Ovary (tissue), 3 donors: Measurements from ENCODE around the gene TENM3.

ENCODE experiments used
- EP300 ChIP-seq: sonication (generic); formaldehyde crosslinking; IDR thresholded peaks from one replicate; pipeline ENCODE4 v1.6.1; 2017; ENCODE audit warnings: antibody characterized with exemption
- POLR2A ChIP-seq: fragments of 450-650 bp; IDR thresholded peaks from one replicate; pipeline ENCODE4 v1.6.1; 2017; ENCODE audit warnings: antibody characterized with exemption, mild to moderate bottlenecking, moderate library complexity
- TF ChIP-seq, protein P1 (sequence below), 3 donors: fragments of 450-650 bp in 2 of 3; fragments of 200-600 bp in 1 of 3; IDR thresholded peaks; one replicate each; pipeline versions ENCODE4 v1.5.1 to v1.8.0; 2016 to 2022; ENCODE audit warnings: antibody characterized with exemption in 3 of 3, mild to moderate bottlenecking in 1 of 3
- donor health status: DM: no; HTN: no; CAD: no.

- no peak for TF ChIP-seq POLR2A
- TF ChIP-seq, protein P1, sequence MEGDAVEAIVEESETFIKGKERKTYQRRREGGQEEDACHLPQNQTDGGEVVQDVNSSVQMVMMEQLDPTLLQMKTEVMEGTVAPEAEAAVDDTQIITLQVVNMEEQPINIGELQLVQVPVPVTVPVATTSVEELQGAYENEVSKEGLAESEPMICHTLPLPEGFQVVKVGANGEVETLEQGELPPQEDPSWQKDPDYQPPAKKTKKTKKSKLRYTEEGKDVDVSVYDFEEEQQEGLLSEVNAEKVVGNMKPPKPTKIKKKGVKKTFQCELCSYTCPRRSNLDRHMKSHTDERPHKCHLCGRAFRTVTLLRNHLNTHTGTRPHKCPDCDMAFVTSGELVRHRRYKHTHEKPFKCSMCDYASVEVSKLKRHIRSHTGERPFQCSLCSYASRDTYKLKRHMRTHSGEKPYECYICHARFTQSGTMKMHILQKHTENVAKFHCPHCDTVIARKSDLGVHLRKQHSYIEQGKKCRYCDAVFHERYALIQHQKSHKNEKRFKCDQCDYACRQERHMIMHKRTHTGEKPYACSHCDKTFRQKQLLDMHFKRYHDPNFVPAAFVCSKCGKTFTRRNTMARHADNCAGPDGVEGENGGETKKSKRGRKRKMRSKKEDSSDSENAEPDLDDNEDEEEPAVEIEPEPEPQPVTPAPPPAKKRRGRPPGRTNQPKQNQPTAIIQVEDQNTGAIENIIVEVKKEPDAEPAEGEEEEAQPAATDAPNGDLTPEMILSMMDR (IDR thresholded peaks at IDR 0.05), result no peak
- no peak for TF ChIP-seq EP300
Observed at GRCh38 chr4:182426901-182427300, 183.7 kb downstream of the TENM3 start.
